ENCODE data around the gene MSH3. TPM values are rescaled to one million over a fixed set of nuclear protein-coding genes. Genes with fewer than 3 reads are reported as not detected.
"Not testable (repeated sequence)": the region's sequence is repeated elsewhere in the genome, so short reads cannot be mapped to it uniquely, and the experiment has no call there.

MSH3 gene
- total RNA-seq, 1 donor from 2014 or later, result 11.0 TPM

- H3K27ac ChIP-seq (replicated peaks), result no peak overlapping the region
- DNase-seq, result no peak
- H3K36me3 ChIP-seq, result peaks cover 16% of the 10 kb centered on the region
- H3K4me1 ChIP-seq, result peaks cover 3% of the 10 kb centered on the region
- H3K9me3 ChIP-seq (replicated peaks), result no peaks in the 10 kb centered on the region
- no peak overlapping the region for H3K4me3 ChIP-seq
- no peaks in the 10 kb centered on the region for H3K27me3 ChIP-seq (ENCODE audit: low read depth)
- intact Hi-C loops (cut with micrococcal nuclease), result no loop called here
- no peak for TF ChIP-seq CTCF (IDR thresholded peaks at IDR 0.05; ENCODE audit: borderline replicate concordance)
Measured at GRCh38 chr5:80884086-80884813, 229.8 kb downstream of the MSH3 start.

- intact Hi-C loops (cut with micrococcal nuclease), result no loop called here
- H3K4me3 ChIP-seq, result no peak overlapping the region
- H3K36me3 ChIP-seq, result peaks cover 23% of the 10 kb centered on the region
- no peaks in the 10 kb centered on the region for H3K9me3 ChIP-seq (replicated peaks)
- H3K27ac ChIP-seq (replicated peaks), result no peak overlapping the region
- no peak for TF ChIP-seq CTCF (IDR thresholded peaks at IDR 0.05; ENCODE audit: borderline replicate concordance)
- no peak for DNase-seq
- H3K4me1 ChIP-seq, result peaks cover 3% of the 10 kb centered on the region
- no peaks in the 10 kb centered on the region for H3K27me3 ChIP-seq (ENCODE audit: low read depth)
Measured at GRCh38 chr5:80884929-80885328, 230.5 kb downstream of the MSH3 start.

GRCh38 chr5:80885396-80886000 is 231.0 kb downstream of the MSH3 start:
- peaks cover 3% of the 10 kb centered on the region for H3K4me1 ChIP-seq
- DNase-seq, result no peak
- no peak overlapping the region for H3K4me3 ChIP-seq
- peaks cover 24% of the 10 kb centered on the region for H3K36me3 ChIP-seq
- H3K27ac ChIP-seq (replicated peaks), result no peak overlapping the region
- no peaks in the 10 kb centered on the region for H3K9me3 ChIP-seq (replicated peaks)
- H3K27me3 ChIP-seq (ENCODE audit: low read depth), result no peaks in the 10 kb centered on the region
- intact Hi-C loops (cut with micrococcal nuclease), result no loop called here
- no peak for TF ChIP-seq CTCF (IDR thresholded peaks at IDR 0.05; ENCODE audit: borderline replicate concordance)

GRCh38 chr5:80894083-80894482 is 239.6 kb downstream of the MSH3 start:
- intact Hi-C loops (cut with micrococcal nuclease), result no loop called here
- no peak overlapping the region for H3K27ac ChIP-seq (replicated peaks)
- no peak overlapping the region for H3K4me3 ChIP-seq
- no peak for DNase-seq
- no peaks in the 10 kb centered on the region for H3K27me3 ChIP-seq (ENCODE audit: low read depth)
- H3K4me1 ChIP-seq, result no peaks in the 10 kb centered on the region
- TF ChIP-seq CTCF (IDR thresholded peaks at IDR 0.05; ENCODE audit: borderline replicate concordance), result no peak
- H3K36me3 ChIP-seq, result peaks cover 9% of the 10 kb centered on the region
- no peaks in the 10 kb centered on the region for H3K9me3 ChIP-seq (replicated peaks)

- Histone ChIP-seq H3K9me3 (replicated peaks) (no peaks in the 10 kb centered on the region), H3K4me1 (no peaks in the 10 kb centered on the region), H3K4me3 (no peak overlapping the region), H3K36me3 (no peaks in the 10 kb centered on the region), H3K27ac (replicated peaks) (no peak overlapping the region), H3K27me3 (ENCODE audit: low read depth) (no peaks in the 10 kb centered on the region)
- no peak for TF ChIP-seq CTCF (IDR thresholded peaks at IDR 0.05; ENCODE audit: borderline replicate concordance)
- intact Hi-C loops (cut with micrococcal nuclease), result no loop called here
- DNase-seq, result no peak
Measured at GRCh38 chr5:80895523-80895922, 241.1 kb downstream of the MSH3 start.

GRCh38 chr5:80902624-80903023 is 248.2 kb downstream of the MSH3 start:
- H3K9me3 ChIP-seq (replicated peaks), result peaks cover 23% of the 10 kb centered on the region
- H3K4me1 ChIP-seq; H3K27ac ChIP-seq (replicated peaks); H3K4me3 ChIP-seq; intact Hi-C loops (cut with micrococcal nuclease); DNase-seq; H3K27me3 ChIP-seq (ENCODE audit: low read depth): not testable (repeated sequence)
- H3K36me3 ChIP-seq, result peaks cover 10% of the 10 kb centered on the region
